GM12878 (cell line): ENCODE measurements around the gene LAMB1. TPM values are rescaled to one million over a fixed set of nuclear protein-coding genes. Genes with fewer than 3 reads are reported as not detected.

ENCODE experiments used
- ATAC-seq: fragments of 200-7000 bp; cut with Tn5 transposase; 3 replicates; pipeline ENCODE4 v1.9.1; 2020; ENCODE audit warnings: mild to moderate bottlenecking, moderate library complexity
- BruUV-seq: library from RNA; stranded (reverse); fragments of 400-500 nt; replicated peaks from 2 replicates; lab custom pipeline; 2021; lab: Mats Ljungman, UMichigan
- CTCF ChIA-PET: fragments of 300-600 bp; sonication (Branson Sonifier 250); formaldehyde crosslinking; extraction: SDS; loops from one replicate; lab custom pipeline; 2021; ENCODE audit warnings: inconsistent platforms; lab: Yijun Ruan, JAX
- POLR2A ChIA-PET: fragments of 350-600 bp; formaldehyde crosslinking; extraction: SDS; loops from one replicate; lab custom pipeline; 2021; ENCODE audit warnings: inconsistent platforms; lab: Charles Lee
- RAD21 ChIA-PET: fragments of 300-600 bp; sonication (Branson Sonifier 250); formaldehyde crosslinking; loops from one replicate; lab custom pipeline; 2023; ENCODE audit warnings: antibody characterized with exemption; ENCODE audit not compliant: unreplicated experiment; lab: Charles Lee
- SMC1A ChIA-PET: fragments of 300-600 bp; sonication (Branson Sonifier 250); formaldehyde crosslinking; loops from one replicate; lab custom pipeline; 2023; ENCODE audit not compliant: unreplicated experiment, uncharacterized antibody; lab: Charles Lee
- DNase-seq: peaks from one replicate; pipeline ENCODE4 v3.0.0-alpha.2; 2011; ENCODE audit warnings: low read depth, low spot score
- FAIRE-seq: peaks from 3 replicates; lab custom pipeline; 2011; peaks lifted over from hg19 to GRCh38; lab: Jason Lieb, UNC
- H2AFZ ChIP-seq: 2 replicates; pipeline ENCODE4 v1.6.0; 2011; ENCODE audit warnings: low read depth, low read length, control low read depth; ENCODE audit not compliant: control insufficient read depth
- H3K27ac ChIP-seq: 2 replicates; pipeline ENCODE4 v1.5.1; 2011; ENCODE audit warnings: control low read depth; ENCODE audit not compliant: control insufficient read depth, insufficient read depth
- H3K27me3 ChIP-seq, 2 experiments: replicated peaks in 1 of 2; 2 replicates each; pipeline versions ENCODE4 v1.6.0 to v1.6.1; 2011; ENCODE audit warnings: low read length in 1 of 2; ENCODE audit not compliant: control insufficient read depth in 2 of 2, insufficient read depth in 2 of 2
- H3K36me3 ChIP-seq, 2 experiments: 2 replicates each; pipeline ENCODE4 v1.5.1; 2011; ENCODE audit warnings: low read length in 1 of 2; ENCODE audit not compliant: control insufficient read depth in 2 of 2, insufficient read depth in 2 of 2
- H3K4me1 ChIP-seq: 2 replicates; pipeline ENCODE4 v1.6.1; 2011; ENCODE audit warnings: mild to moderate bottlenecking, low read length, moderate library complexity, mixed read lengths; ENCODE audit not compliant: control insufficient read depth, insufficient read depth
- H3K4me2 ChIP-seq: 2 replicates; pipeline ENCODE4 v1.6.0; 2011; ENCODE audit warnings: control low read depth; ENCODE audit not compliant: control insufficient read depth, insufficient read depth
- H3K4me3 ChIP-seq: fragments of 200-600 bp; sonication (generic); 2 replicates; pipeline ENCODE4 v1.5.1; 2016
- H3K79me2 ChIP-seq: 2 replicates; pipeline ENCODE4 v1.6.0; 2011; ENCODE audit warnings: low read length; ENCODE audit not compliant: control insufficient read depth, insufficient read depth
- H3K9ac ChIP-seq: 2 replicates; pipeline ENCODE4 v1.8.0; 2011; ENCODE audit warnings: low read length, control low read depth, mixed read lengths; ENCODE audit not compliant: control insufficient read depth, insufficient read depth
- H3K9me3 ChIP-seq: replicated peaks from 3 replicates; pipeline ENCODE4 v1.5.1; 2011; ENCODE audit warnings: mild to moderate bottlenecking, low read length; ENCODE audit not compliant: control insufficient read depth, insufficient read depth
- H4K20me1 ChIP-seq: 2 replicates; pipeline ENCODE4 v1.6.0; 2011; ENCODE audit not compliant: control insufficient read depth, insufficient read depth
- ASH2L ChIP-seq: fragments of 300-600, 200-600 bp; sonication (generic); IDR thresholded peaks from 2 replicates; pipeline ENCODE4 v1.6.1; 2017; ENCODE audit warnings: low read depth, mild to moderate bottlenecking, borderline replicate concordance
- CBX3 ChIP-seq: fragments of 200-600 bp; sonication (generic); IDR thresholded peaks from 2 replicates; pipeline ENCODE4 v1.6.1; 2016; ENCODE audit warnings: low read depth, borderline replicate concordance
- CREM ChIP-seq: IDR thresholded peaks from 2 replicates; pipeline ENCODE4 v1.6.1; 2014; ENCODE audit warnings: antibody characterized with exemption, low read depth
- KAT2A ChIP-seq: conservative IDR thresholded peaks from 2 replicates; pipeline ENCODE4 v1.6.1; 2011; ENCODE audit warnings: low read depth, low read length; ENCODE audit not compliant: control insufficient read depth
- LARP7 ChIP-seq: fragments of 450-650 bp; IDR thresholded peaks from 2 replicates; pipeline ENCODE4 v1.6.1; 2017; ENCODE audit warnings: mild to moderate bottlenecking
- NBN ChIP-seq: fragments of 450-650 bp; IDR thresholded peaks from 2 replicates; pipeline ENCODE4 v1.6.1; 2016
- POLR2A ChIP-seq: IDR thresholded peaks from 2 replicates; pipeline ENCODE4 v1.6.1; 2011; ENCODE audit warnings: low read depth, mild to moderate bottlenecking, low read length
- SRF ChIP-seq, 2 experiments: IDR thresholded peaks; 2 replicates each; pipeline ENCODE4 v1.6.1; 2011; ENCODE audit warnings: low read depth in 2 of 2, low read length in 2 of 2, mild to moderate bottlenecking in 1 of 2, moderate library complexity in 1 of 2
- STAT1 ChIP-seq: fragments of 450-650 bp; conservative IDR thresholded peaks from 2 replicates; pipeline ENCODE4 v1.6.1; 2014; ENCODE audit warnings: antibody characterized with exemption, mild to moderate bottlenecking
- WGBS: methylation state at CpG from one replicate; pipeline ENCODE4 v1.1.6; 2016; ENCODE audit warnings: low lambda C conversion rate; ENCODE audit not compliant: insufficient replicate concordance, insufficient coverage; ENCODE audit errors: missing lambda C conversion rate; 5-methylcytosine and 5-hydroxymethylcytosine counted together
- in situ Hi-C: fragments of 300-500 bp; cut with MboI; formaldehyde crosslinking; loops from 9 replicates; pipeline ENCODE4 v1.14.3; 2018; ENCODE audit warnings: mixed read lengths
- intact Hi-C: fragments of 100-400 bp; cut with micrococcal nuclease; formaldehyde crosslinking; loops from one replicate; pipeline ENCODE4 v1.14.2; 2022; ENCODE audit not compliant: unreplicated experiment
- polyA plus RNA-seq, 11 experiments: library from polyadenylated mRNA; depleted of rRNA in 4 of 11; unstranded in 6 of 11; stranded (reverse) in 5 of 11; fragments of >200 nt; fragmentation: Nextera tagmentation in 4 of 11; fragmentation: Illumina TruSeq in 1 of 11; extraction: Ambion mirVana in 4 of 11; extraction: Trizol in 1 of 11; gene quantifications; 1 replicate in 1 of 11; 2 replicates in 10 of 11; pipeline versions ENCODE4 v1.2.1 to v1.2.3, GENCODE V29; 2011 to 2016; ENCODE audit warnings: inconsistent platforms in 2 of 11, missing spikeins in 2 of 11, low read depth in 1 of 11
- total RNA-seq, 4 experiments: library from RNA; depleted of rRNA in 3 of 4; stranded (reverse); fragments of >200 nt in 3 of 4; fragmentation: Illumina TruSeq in 1 of 4; extraction: Trizol in 1 of 4; gene quantifications; 2 replicates each; pipeline versions ENCODE4 v1.2.1 to v1.2.3, GENCODE V29; 2013 to 2021
- TF ChIP-seq, protein P1 (sequence below): IDR thresholded peaks from 2 replicates; pipeline ENCODE4 v1.6.1; 2011; ENCODE audit warnings: borderline replicate concordance, low read depth, mild to moderate bottlenecking, moderate library complexity, mixed read lengths, low read length; ENCODE audit not compliant: insufficient read depth; ENCODE audit errors: extremely low read length
- TF ChIP-seq, protein P2 (sequence below): IDR thresholded peaks from 2 replicates; pipeline ENCODE4 v1.6.1; 2012; ENCODE audit warnings: low read depth, low read length, improper control_type of control experiment

Gene LAMB1
- total and polyA plus RNA-seq, 10 of the 15 experiments (the other 5 are each of a cell fraction or from before 2014, with no cell fraction given): 0.05 to 2.2 (median 1.2) TPM; not detected in 4

DNA sequence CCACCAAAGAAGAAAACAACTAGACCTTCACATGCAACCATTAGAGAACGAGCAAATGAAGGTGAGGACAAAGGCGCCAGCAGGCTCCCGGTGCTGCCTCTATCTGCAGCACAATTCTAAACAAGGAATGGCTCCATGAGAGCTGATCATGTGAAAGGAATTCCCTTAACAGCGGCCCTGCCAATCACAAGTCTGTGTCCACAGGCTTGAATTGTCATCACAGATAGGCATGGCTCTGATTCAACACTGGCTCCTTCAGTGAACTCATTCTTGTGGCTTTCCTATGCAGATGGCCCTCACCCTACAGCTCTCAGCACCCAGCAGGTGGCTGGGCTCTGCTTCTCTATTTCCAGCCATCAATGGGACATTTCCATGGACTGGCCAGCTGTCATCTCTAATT is 36.2 kb downstream of the LAMB1 start:
- Histone ChIP-seq H3K36me3 (no peaks in the 10 kb centered on the region), H4K20me1 (no peaks in the 10 kb centered on the region), H3K4me3 (no peak overlapping the region), H3K79me2 (no peaks in the 10 kb centered on the region), H3K4me1 (no peaks in the 10 kb centered on the region), H2AFZ (no peak overlapping the region), H3K27ac (no peak overlapping the region), H3K27me3 (no peaks in the 10 kb centered on the region), H3K9ac (no peak overlapping the region), H3K4me2 (no peak overlapping the region), H3K9me3 (no peaks in the 10 kb centered on the region)
- no peak for TF ChIP-seq CBX3
- TF ChIP-seq KAT2A: no peak
- no peak for TF ChIP-seq SRF (IDR thresholded peaks at IDR 0.05; ENCODE audit: low read depth in 2 of 2, low read length in 2 of 2)
- TF ChIP-seq LARP7: no peak
- no peak for TF ChIP-seq CREM
- TF ChIP-seq NBN: no peak
- TF ChIP-seq ASH2L: no peak
- TF ChIP-seq, protein P1, sequence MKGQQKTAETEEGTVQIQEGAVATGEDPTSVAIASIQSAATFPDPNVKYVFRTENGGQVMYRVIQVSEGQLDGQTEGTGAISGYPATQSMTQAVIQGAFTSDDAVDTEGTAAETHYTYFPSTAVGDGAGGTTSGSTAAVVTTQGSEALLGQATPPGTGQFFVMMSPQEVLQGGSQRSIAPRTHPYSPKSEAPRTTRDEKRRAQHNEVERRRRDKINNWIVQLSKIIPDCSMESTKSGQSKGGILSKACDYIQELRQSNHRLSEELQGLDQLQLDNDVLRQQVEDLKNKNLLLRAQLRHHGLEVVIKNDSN: no peak
- TF ChIP-seq STAT1: no peak
- TF ChIP-seq, protein P2, sequence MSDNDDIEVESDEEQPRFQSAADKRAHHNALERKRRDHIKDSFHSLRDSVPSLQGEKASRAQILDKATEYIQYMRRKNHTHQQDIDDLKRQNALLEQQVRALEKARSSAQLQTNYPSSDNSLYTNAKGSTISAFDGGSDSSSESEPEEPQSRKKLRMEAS: no peak
- no peak for TF ChIP-seq POLR2A
- intact Hi-C loops (no loop called here), in situ Hi-C loops (no loop called here)
- ChIA-PET SMC1A (interaction anchor here (0.9 kb wide), 1 partner anchor 20 kb away, joined by 3 read pairs; no protein-coding TSS in a partner anchor), POLR2A (no interaction called here), CTCF (interaction anchor here (1.0 kb wide), 1 partner anchor 49 kb away, joined by 3 read pairs; no protein-coding TSS in a partner anchor), RAD21 (no interaction called here)
- no peak for DNase-seq
- BruUV-seq: no TSS peak
- WGBS: 47% methylated on average over 4 of the region's 4 CpGs
- ATAC-seq: no peak
- no peak for FAIRE-seq
